OCI-M2 (cell line): Measurements from ENCODE around the gene PPP2R3C.
"Not testable (repeated sequence)": the region's sequence is repeated elsewhere in the genome, so short reads cannot be mapped to it uniquely, and the experiment has no call there.

Source experiments
- DNase-seq: peaks from one replicate; lab custom pipeline; 2025; ENCODE audit not compliant: unreplicated experiment; lab: John Stamatoyannopoulos, UW

The PPP2R3C gene

DNA sequence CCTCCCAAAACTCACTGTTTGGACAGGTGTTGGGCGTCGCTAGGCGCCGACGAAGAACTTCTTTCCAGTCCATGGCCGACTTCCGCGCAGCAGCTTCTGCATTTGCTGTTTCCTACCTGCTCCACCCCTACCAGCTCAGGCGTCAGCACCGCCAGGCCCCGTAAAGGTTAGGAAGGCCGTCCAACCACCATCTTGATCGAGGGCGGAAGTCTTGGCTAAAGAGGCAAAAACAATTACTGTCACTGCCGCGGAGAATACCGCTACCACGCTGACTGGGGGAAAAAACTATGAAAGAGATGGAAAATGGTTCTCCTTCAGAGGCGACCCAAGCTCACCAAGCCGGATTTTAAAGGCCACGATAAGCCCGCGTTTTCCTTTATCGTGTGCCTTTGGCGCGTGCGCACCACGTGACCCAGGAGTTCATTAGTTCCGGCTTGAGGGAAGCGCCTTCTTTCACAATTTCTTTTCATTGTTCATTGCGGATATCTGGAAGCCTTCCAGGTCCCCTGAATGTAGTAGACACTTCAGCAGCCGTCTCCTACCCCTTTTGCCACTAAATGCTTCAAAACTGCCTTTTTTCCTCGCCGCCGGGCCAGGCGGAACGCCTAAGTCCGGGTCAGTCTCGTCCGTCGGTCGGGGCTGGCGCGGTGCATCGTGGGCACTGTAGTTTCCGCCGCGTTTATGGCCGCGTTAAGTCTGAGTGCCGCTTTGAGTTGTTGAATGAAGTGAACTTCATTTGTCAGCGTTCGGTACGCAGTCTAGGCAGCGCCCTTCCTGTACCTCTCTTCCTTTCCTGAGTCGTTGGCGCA, at the start of gene PPP2R3C, which contains the start of gene PRORP:
Gene PPP2R3C (minus strand): TSS at position 104 of the 809 bp plus-strand sequence. CDS start 31 bp downstream, at position 73.
Gene PRORP (plus strand): TSS at position 666 of the 809 bp plus-strand sequence. CDS start 694 bp downstream, outside the sequence.
- DNase-seq: peak; percentile 91

DNA sequence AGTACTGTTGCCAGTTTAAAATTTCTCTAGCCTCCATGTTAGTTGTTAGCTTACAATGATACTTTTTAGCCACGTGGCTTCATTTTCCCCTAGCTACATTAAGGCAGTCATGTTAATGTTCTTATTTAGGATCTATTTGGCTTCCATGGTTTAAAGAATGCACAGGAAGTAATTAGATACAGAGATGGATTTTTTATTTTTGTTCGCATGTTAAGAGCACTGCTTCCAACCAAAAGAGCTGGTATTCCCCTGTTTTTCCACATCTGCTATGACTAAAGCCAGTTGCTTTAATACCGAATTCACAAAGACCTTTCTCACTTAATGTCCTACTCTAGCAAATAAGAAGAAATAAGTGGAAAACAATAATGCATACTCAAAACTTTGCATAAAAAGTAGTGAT, 45.7 kb upstream of the PPP2R3C start:
- no peak for DNase-seq

GRCh38 chr14:35164849-35165248, 43.1 kb upstream of the PPP2R3C start:
- DNase-seq: no peak

- no peak for DNase-seq
These were observed 41.6 kb upstream of the PPP2R3C start for GRCh38 chr14:35163384-35163783.

GRCh38 chr14:35161231-35161630, 39.4 kb upstream of the PPP2R3C start:
- DNase-seq: no peak

GRCh38 chr14:35159742-35160409, 38.1 kb upstream of the PPP2R3C start:
- no peak for DNase-seq

DNA sequence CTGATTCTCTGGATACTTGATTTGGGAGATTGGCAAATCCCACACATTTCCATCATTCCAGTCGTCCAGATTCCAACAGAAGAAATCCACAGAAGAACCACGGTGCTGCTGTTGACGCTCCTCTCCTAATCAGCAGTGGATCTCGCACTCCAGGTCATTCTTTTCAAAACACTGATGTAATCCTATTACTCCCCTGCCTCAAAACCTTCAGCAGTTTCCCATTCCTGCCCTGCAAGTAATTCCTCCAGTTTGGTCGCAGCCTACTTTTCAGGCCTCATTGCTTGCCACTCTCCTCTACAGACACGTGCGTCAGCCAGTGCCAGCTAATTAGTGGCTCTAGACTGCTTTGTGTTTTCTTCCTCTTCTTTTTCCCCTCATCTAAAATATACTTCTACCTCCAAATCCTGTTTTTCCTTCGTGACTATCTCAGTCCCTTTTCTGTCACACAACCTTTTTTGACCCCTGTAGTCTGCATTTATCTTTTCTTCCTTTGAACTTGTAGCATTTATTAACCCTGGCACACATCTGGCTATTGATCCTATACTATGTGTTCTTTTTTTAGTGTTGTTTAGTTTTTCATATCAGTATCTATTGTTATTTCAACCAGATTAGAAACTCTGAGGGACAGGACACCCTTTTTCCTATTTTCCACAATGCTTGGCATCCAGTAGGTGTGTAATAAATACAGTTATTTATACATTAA, 37.3 kb upstream of the PPP2R3C start:
- no peak for DNase-seq

DNA sequence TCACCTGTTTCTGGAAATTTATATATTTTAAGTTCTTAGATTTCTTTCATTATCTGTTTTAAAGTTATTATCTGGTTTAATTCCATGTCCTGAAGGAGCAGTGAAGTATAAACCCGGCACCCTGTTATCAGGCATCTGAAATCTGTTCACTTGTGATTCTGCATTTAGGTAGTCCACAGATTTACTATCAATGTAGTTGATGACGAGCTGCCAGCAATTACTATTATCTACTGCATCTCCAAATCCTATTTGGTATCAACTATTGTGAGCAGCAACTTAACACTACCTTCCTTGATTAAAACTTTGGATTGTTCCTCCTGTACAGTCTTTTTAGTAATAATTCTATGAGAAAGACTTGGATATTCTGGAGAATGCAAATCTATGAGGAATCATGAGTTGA, 36.7 kb upstream of the PPP2R3C start:
- DNase-seq: no peak

DNA sequence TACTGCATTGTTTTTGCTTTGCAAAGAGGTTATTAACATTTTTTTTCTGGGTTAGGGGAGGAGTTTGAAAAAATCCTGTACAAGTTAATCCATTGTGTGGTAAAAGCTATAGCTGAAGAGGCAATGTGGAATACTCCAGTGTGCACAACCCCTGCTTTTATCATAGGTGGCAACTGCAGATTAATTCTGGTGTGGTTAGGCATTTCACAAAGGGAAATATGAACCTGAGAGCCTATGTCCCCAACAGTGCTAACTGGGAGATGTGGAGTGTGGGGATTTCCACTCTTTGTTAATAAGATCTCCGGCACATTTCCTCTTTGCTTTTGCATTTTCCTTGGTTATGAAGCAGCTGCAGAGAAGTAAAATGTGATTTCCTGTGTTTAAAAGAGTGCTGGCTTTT, 34.2 kb upstream of the PPP2R3C start:
- DNase-seq: no peak

GRCh38 chr14:35154016-35154415, 32.2 kb upstream of the PPP2R3C start:
- DNase-seq: no peak

- not testable (repeated sequence) for DNase-seq
These were observed 30.7 kb upstream of the PPP2R3C start for GRCh38 chr14:35152531-35152930.

GRCh38 chr14:35149239-35149638, 27.4 kb upstream of the PPP2R3C start:
- no peak for DNase-seq

- no peak for DNase-seq
These were observed 25.9 kb upstream of the PPP2R3C start for GRCh38 chr14:35147711-35148110.

DNA sequence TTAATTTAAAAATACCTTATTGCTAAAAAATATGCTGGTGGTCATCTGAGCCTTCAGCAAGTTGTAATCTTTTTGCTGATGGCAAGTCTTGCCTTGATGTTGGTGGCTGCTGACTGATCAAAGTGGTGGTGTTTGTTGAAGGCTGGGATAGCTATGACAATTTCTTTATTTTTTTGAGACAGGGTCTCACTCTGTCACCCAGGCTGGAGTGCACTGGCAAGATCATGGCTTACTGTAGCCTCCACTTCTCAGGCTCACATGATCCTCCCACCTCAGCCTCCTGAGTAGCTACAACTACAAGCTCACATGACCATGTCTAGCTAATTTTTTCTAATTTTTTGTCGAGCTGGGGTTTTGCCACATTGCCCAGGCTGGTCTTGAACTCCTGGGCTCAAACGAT, 25.4 kb upstream of the PPP2R3C start:
- no peak for DNase-seq

GRCh38 chr14:35146711-35147149, 24.9 kb upstream of the PPP2R3C start:
- no peak for DNase-seq

DNA sequence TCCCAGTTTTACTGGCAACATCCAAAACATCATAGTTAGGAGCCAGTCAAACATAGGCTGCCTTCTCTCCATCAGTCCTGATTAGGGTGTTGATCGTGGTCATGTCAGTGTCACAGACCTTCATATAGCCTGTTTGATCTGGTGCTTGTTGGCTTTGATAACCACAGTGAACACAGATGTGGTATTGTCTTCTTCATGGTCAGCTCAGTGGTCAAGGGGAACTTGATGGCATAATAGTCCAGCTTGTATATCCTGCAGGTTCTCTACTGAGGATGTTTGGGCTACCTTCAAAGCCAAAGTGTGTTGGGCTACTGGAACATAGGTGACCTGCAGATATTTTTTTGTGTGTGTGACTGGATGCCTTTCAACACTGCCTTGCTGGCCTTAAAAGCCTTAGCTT, 22.2 kb upstream of the PPP2R3C start:
- DNase-seq: no peak

GRCh38 chr14:35140718-35141581, 19.2 kb upstream of the PPP2R3C start:
- no peak for DNase-seq

- DNase-seq: no peak
These were observed 16.8 kb upstream of the PPP2R3C start for GRCh38 chr14:35138585-35138984.

DNA sequence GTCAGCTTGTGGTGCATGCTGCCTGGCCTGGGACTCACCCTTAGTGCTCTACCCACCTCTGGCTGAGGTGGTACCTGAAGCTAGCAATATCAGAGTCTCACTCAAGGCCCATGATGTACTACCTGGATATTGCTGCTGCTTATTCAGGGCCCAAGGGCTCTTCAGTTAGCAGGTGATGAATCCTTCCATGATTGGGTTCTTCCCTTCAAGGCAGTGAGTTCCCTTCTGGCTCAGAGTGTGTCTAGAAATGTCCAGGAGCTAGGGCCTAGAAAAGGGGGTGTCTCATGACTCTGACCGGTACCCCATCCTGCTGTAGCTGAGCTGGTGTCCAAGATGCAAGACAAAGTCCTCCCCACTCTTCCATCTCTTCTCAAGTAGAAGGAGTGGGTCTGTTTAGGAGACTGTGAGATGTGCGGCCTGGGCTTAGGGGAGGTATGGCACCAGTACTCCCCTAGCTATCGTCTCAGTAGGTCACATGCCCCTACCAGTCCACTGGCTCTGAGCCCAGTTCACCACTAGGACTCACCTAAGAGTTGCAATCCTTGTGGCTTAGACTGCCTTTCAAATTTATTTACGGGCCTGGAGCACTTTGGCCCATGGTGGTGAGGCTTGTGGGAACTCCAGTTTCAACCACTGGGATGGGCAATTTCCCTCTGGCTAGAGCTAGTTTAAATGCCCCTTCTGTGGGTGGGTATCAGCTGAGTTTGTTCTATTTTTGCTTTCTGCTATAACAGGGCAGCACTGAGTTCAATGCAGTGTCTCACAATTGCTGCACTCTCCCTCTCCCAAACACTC, 12.7 kb upstream of the PPP2R3C start:
- DNase-seq: no peak
